Brain pericyte (primary cell): ENCODE results near the gene YES1.

Source experiments
- DNase-seq: peaks from one replicate; pipeline ENCODE4 v3.0.0-alpha.2; 2012; ENCODE audit warnings: low read depth, low spot score

YES1 gene

GRCh38 chr18:811892-812375 is at the start of gene YES1:
YES1 (minus strand) TSS chr18:812242; CDS start chr18:756827, 55,415 bp downstream.
- no peak for DNase-seq

GRCh38 chr18:857986-858385 is 45.9 kb upstream of the YES1 start:
- DNase-seq, result no peak

- no peak for DNase-seq
These were observed 41.4 kb upstream of the YES1 start for GRCh38 chr18:853471-853870.

GRCh38 chr18:850960-851359 is 38.9 kb upstream of the YES1 start:
- no peak for DNase-seq

GRCh38 chr18:849021-849420 is 37.0 kb upstream of the YES1 start:
- DNase-seq, result no peak

GRCh38 chr18:848062-848861 is 36.2 kb upstream of the YES1 start:
- no peak for DNase-seq

GRCh38 chr18:845152-845819 is 33.2 kb upstream of the YES1 start:
- DNase-seq, result no peak

DNA sequence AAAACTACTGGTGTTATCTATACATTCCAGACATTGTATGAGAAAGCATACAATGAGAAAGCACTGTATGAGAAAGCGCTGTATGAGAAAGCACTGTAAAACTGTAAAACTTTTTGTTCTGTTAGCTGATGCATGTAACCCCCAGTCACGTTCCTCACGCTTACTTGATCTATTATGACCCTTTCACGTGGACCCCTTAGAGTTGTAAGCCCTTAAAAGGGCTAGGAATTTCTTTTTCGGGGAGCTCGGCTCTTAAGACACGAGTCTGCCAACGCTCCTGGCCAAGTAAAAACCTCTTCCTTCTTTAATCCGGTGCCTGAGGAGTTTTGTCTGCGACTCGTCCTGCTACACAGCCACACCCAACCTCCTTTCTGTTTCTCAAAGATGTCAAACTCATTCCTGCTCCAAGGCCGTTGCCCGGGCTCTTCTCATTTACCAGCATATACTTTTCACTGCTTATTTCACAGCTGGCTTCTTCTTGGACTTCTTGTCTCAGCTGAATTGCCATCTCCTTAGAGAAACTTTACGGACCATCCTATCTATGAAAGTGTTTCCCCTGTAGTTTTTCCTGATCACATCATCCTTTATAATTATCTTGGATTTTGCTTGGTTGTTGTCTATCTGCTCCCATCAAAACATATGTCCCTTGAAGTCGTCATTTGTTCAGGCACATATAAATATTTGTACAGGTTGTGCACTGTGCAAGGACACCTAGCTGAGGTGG is 29.8 kb upstream of the YES1 start:
- DNase-seq, result no peak

DNA sequence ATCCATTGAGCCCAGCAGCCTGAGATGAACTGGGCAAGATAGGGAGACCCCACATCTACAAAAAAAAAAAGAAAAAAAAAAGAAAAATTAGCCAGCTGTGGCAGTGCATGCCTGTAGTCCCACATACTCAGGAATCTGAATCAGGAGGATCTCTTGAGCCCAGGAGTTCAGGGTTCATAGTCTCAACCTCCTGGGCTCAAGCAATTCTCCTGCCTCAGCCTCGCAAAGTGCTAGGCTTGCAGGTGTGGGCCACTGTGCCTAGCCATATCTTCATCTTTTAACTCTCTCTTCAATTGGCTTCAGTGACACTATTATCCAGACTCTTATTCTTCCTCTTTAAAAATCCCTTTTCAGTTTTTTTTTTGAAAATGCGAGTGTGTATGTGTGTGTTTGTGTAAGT is 28.5 kb upstream of the YES1 start:
- no peak for DNase-seq

- no peak for DNase-seq
These were observed 28.0 kb upstream of the YES1 start for GRCh38 chr18:840023-840408.

DNA sequence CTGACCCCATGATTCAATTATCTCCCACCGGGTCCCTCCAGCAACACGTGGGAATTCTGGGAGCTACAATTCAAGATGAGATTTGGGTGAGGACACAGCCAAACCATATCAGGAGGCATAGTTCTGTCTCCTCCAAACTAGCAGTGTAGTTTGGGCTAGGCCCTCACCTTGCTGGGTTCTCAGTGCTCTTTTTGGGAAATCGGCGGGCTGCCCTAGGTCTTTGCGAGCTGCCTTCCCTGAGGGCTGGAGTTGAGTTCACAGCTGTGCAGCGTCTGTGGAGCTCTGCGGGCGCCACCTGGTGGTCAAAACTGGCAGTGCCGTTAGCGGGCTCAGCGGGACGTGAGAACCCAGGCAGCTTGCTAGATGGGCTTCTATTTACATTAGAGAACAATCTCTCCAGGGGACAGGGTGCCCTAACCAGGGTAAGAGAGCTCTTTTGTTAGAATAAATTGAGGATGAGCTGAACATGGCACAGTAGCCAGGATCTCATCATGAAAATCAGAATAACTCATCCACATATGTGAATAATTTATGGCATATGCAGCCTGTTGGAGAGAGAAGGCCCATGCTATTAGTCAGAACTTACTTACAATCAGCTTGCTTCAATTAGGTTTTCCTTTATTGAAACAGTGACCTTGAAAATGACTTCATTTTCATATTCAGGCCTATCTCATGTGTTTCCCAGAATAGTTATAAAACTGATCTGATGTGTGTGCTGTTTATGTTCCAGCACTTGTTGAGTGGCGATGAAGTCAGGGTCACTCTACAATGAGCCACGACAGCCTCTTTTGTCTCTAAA is 27.4 kb upstream of the YES1 start:
- DNase-seq, result peak; percentile 50

DNA sequence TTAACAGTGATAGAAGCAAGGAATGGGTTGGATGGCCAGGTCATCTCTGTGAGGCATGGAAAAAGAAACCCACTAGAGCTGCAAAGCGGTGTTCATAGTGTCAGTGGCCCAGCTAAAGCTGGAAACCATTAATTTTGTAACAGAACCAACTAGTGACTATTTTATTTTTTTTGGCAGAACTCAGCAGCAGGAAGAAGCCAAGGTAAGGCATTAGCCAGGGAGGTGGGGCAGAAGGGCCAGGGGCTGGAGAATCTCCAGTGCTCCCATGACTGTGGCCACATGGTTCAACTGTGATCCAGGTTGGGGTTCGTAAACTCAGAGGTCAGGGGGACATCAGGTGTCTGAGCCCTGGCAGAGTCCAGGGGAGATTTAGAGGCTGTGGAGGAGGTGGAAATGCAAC is 25.9 kb upstream of the YES1 start:
- no peak for DNase-seq

GRCh38 chr18:834082-834720 is 22.2 kb upstream of the YES1 start:
- DNase-seq, result no peak

GRCh38 chr18:833197-833596 is 21.2 kb upstream of the YES1 start:
- no peak for DNase-seq

GRCh38 chr18:832085-832681 is 20.1 kb upstream of the YES1 start:
- no peak for DNase-seq

DNA sequence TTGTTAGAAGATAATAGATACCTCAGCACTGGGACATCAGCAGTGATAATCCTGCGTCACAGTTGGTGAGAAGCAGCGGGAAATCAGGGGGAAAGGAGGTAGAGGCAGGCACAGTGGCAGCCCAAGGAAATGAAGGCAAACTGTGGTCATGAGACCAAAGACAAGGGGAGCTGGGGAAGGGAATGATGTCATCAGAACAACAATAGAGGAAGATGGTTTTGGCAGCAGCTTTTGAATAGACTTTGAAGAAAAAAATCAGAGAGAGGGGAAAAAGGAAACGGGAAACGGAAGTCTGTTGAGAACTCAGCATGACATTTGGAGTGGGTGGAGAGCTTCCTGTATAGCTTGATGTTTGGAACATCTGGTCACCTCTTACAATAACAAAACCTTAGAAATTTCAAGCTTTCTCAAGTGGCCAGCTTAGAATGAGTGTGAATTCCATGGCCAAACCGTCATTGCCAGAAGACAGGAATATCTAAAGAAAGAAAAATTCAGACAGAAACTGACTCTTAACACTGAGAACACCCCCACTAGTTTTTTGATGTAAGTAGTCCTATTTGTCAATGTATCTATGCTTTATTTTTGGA is 18.4 kb upstream of the YES1 start:
- no peak for DNase-seq

DNA sequence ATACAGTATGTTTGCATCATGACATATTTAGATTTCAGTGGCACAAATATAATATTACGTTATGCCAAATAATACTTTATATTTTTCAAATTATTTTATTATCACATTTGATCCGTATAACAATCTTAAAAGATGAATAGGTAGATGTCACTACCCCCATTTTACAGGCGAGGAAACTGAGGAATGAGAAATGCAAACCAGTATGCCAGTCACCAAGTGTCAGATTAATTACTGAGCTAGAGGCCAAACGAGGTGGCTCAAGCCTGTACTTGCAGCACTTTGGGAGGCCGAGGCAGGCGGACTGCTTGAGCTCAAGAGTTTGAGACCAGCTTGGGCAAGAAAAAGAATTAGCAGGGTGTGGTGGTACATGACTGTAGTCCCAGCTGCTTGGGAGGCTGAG is 17.4 kb upstream of the YES1 start:
- DNase-seq, result no peak

- DNase-seq, result no peak
These were observed 15.1 kb upstream of the YES1 start for GRCh38 chr18:827093-827677.

GRCh38 chr18:825891-826585 is 14.0 kb upstream of the YES1 start:
- no peak for DNase-seq
